Measurements from ENCODE around the gene NPC1. TPM values are rescaled to one million over a fixed set of nuclear protein-coding genes. Genes with fewer than 3 reads are reported as not detected.

NPC1 gene
- total and polyA plus RNA-seq, 2 of the 8 experiments (the other 6 are each of a cell fraction or from before 2014, with no cell fraction given), result 34.1 to 39.5 TPM

GRCh38 chr18:23592911-23593310 is 6.6 kb upstream of the NPC1 start (continued):
- TF ChIP-seq CHD7 (IDR thresholded peaks at IDR 0.05; ENCODE audit: insufficient replicate concordance, low read length) (no peak), SP4 (IDR thresholded peaks at IDR 0.05; ENCODE audit: low read length) (no peak), TAF1 (IDR thresholded peaks at IDR 0.05; ENCODE audit: low read depth, low read length) (no peak), SIRT6 (IDR thresholded peaks at IDR 0.05; ENCODE audit: low read length) (no peak), CTBP2 (IDR thresholded peaks at IDR 0.05; ENCODE audit: borderline replicate concordance, insufficient read depth, insufficient read length, low read length) (no peak), TEAD4 (IDR thresholded peaks at IDR 0.05; ENCODE audit: low read depth, low read length) (no peak), BCL11A (IDR thresholded peaks at IDR 0.05; ENCODE audit: low read depth in 2 of 2, low read length in 2 of 2) (no peak), HDAC6 (IDR thresholded peaks at IDR 0.05; ENCODE audit: low read depth, low read length) (no peak), JUND (IDR thresholded peaks at IDR 0.05; ENCODE audit: low read length) (no peak), ZNF274 (IDR thresholded peaks at IDR 0.05; ENCODE audit: borderline replicate concordance, extremely low read depth, low read length) (no peak), POLR2A (IDR thresholded peaks at IDR 0.05; ENCODE audit: control extremely low read depth in 1 of 2, low read depth in 2 of 2, low read length in 2 of 2) (no peak), KDM1A (IDR thresholded peaks at IDR 0.05; ENCODE audit: borderline replicate concordance, low read length) (no peak), CHD2 (IDR thresholded peaks at IDR 0.05; ENCODE audit: low read length) (no peak), SP1 (IDR thresholded peaks at IDR 0.05; ENCODE audit: low read depth, low read length) (no peak)

All from H1 (cell line).